NOMO-1 treated with DMSO at 0.1 percent for 48 hours (cell line): ENCODE measurements around the gene TTC28.

Source experiments
- DNase-seq: peaks from one replicate; lab custom pipeline; 2025; ENCODE audit not compliant: unreplicated experiment; lab: John Stamatoyannopoulos, UW

TTC28 gene

DNA sequence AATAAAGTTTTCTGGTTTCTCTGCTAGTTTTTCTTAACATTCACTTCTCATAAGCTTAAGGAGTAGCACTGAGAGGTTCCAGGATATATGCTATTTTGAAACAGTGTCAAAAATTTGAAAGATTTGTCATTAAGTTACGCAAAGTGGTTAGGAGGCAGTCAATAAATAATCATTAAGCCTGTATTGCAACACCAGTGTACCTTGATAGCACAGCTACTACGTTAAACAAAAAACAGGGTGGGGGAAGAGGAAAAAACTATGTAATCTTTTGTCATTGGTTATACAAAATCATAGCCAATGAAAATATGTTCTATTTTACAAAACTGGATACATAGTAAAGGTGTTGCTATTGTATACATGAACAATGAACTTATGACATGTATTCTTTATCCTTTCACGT is 730.2 kb downstream of the TTC28 start:
- no peak for DNase-seq

DNA sequence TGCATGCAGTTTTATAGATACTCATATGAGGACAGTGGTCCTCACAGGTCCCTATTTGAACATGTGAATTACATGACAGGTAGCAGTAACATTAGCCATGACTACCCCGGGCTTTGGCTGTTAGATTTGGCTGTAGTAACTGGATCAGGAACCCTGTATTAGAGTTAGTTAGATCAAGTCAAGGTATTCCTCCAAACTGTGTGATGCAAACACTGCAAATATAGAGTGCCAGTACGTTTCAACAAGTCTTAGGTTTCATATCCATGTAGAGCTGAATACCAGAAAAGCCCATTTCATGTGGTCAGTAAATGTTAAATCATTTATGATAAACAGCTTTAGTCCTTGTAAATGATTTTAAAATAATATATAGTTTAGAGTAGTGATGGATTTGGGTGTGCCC is 731.1 kb downstream of the TTC28 start:
- no peak for DNase-seq

DNA sequence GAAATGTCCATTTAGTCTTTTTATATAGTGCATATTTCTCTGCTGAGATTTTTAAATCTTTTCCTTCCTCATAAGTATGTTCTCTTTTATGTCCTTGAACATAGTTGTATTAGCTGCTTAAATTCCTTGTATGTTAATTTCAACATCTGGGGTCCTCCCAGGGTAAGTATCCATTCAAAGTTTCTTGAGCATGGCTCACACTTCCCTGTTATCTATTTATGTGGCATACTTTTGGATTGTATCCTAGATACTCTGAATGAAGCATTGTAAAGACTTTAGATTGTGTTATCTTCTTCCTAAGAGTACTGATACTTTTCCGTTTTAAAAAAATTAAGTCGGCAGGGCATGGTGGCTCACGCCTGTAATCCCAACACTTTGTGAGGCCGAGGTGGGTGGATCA is 732.2 kb downstream of the TTC28 start:
- DNase-seq: no peak

DNA sequence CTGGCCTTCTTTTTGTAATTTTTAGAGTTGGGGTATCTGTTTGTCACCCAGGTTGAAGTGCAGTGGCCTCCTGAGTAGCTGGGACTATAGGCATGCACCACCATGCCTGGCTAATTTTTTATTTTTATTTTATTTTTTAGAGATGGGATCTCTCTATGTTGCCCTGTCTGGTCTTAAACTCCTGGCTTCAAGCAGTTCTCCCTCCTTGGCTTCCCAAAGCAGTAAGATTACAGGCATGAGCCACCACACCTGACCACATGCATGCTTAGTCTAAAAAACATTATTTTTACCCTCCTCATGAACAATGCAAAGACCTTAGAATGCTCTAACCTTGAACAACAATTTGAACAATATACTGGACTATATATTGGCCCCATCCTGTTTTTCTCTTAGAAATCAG is 738.5 kb downstream of the TTC28 start:
- DNase-seq: no peak

DNA sequence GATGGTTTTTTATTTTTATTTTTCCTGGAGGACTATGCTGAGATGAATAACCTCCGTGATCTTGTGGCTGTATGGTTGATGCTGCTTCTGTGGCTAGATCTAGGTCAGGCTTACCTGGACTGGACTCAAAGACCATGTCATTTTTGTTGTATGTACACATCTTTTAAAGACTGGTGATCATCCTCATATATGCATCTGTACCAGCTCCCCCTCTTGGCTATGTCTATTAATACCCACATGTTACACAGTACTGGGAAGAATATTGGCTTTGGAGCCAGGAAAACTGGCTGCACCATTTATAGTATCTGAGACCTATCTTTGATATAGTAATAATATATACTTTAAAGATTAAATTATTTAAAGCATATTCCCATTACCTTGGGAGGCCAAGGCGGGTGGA is 742.2 kb downstream of the TTC28 start:
- DNase-seq: no peak

DNA sequence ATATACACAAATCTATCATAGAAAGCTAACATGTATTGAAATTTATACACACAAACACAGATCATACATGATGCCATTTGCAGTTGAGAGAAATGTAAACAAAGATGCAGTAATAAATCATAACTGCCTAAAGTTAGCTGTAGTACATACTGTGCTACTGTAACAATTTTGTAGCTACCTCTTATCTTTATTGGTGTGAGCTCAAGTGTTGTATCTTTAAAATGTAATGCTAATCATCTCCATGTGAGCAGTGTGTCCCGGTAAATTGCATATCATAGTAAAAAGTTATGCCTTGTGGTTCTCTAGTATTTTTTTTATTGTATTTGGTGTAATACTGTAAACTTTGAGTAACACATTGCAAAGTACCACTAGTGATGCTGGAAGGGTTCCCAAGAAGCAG is 743.7 kb downstream of the TTC28 start:
- no peak for DNase-seq

DNA sequence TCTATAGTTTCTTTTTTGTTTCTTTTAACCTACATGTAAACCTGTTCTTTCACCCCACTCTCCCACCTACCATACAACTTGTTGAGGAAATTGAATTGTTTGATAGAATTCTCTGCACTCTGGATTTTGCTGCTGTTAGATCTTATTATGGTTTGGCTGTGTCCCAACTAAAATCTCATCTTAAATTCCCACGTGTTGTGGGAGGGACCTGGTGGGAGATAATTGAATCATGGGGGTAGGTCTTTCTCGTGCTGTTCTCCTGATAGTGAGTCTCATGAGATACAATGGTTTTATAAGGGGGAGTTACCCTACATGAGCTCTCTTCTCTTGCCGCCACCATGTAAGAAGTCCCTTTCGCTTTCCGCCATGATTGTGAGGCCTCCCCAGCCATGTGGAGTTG is 745.6 kb downstream of the TTC28 start:
- DNase-seq: no peak

DNA sequence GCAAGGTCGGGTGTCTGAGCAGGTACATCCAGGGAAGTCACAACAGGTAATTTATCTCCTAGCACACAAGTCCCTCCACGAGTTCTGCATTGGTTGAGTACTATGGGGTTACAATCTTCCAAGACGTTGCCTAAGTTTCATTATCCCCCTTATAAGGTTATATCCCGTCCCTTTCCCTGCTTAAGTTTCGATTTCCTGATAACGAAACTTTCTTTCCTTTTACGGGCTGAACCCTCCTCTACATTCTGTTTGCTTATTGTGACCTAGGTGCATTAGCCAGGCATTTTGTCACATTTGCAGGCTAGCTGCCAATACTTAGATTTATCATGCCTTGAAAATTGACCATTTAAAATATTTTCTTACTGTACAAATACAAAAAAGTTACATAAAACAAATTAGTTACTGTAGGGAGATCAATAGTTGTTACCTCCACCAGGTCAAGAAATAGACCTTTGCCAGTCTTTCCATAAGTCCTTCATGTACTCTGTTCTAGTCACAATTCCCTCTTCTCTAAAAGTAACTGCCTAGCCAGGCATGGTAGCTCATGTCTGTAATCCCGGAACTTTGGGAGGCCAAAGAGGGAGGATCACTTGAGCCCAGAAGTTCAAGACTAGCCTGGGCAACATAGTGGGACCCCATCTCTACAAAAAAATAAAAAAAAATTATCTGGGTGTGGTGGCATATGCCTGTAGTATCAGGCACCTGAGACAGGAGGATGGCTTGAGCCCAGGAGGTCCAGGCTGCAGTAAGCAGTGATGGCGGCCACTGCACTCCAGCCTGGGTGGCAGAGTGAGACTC is 746.3 kb downstream of the TTC28 start:
- DNase-seq: no peak

DNA sequence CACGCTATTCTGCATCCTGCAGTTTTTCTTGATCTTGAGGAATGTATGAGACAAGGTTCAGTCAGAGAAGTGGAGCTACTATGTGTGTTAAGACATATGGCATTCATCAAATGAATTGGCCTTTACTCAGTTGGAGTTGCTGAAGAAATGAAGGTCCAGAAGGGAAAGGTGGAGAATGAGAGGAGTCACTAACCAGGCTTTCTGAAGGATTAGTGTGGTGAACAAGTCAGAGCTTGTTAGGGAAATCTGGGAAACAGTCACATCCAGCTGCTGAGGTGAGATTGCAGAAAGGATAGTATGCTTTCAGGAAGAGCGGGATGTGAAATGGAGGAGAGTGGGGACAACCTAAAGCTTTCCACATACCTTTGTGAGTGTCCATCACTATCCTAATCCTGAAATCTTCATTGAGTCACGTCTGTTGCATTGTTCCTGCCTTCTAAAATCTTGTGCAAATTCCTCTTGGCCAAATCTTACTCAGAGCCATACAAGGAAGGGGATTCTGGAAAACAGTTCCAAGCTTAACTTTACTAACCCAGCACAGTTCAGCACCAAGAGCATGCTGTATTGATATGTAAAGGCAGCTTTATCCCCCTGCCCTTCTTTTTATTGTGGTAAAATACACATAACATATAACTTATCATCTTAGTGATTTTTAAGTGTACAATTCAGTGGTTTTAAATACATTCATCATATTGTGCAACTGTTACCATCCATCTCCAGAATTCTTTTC is 749.1 kb downstream of the TTC28 start:
- DNase-seq: no peak
